Inferior parietal cortex (tissue), 1 donor: Measurements from ENCODE around the gene SLC13A3.
A peak's percentile ranks its signal among the peaks of the same experiment; 100 is the strongest.

Experiments
- DNase-seq: peaks from one replicate; pipeline ENCODE4 v3.0.0-alpha.2; 2016; ENCODE audit errors: extremely low spot score

The SLC13A3 gene

GRCh38 chr20:46652699-46653098 lies 1.4 kb upstream of the SLC13A3 start:
- no peak for DNase-seq

GRCh38 chr20:46650575-46651090 lies 626 bp downstream of the SLC13A3 start:
- DNase-seq = no peak

- DNase-seq = no peak
These were observed 1.2 kb downstream of the SLC13A3 start for GRCh38 chr20:46649965-46650542.

GRCh38 chr20:46649650-46649949 lies 1.7 kb downstream of the SLC13A3 start:
- no peak for DNase-seq

- DNase-seq = peak; percentile 32
These were observed 2.2 kb downstream of the SLC13A3 start for GRCh38 chr20:46648903-46649649.

- peak; percentile 33 for DNase-seq
These were observed 3.8 kb downstream of the SLC13A3 start for GRCh38 chr20:46647469-46647868.

- DNase-seq = no peak
These were observed 4.4 kb downstream of the SLC13A3 start for GRCh38 chr20:46646659-46647380.

GRCh38 chr20:46646122-46646521 lies 5.1 kb downstream of the SLC13A3 start:
- no peak for DNase-seq

- no peak for DNase-seq
These were observed 6.5 kb downstream of the SLC13A3 start for GRCh38 chr20:46644733-46645132.

- no peak for DNase-seq
These were observed 7.1 kb downstream of the SLC13A3 start for GRCh38 chr20:46644160-46644559.

- no peak for DNase-seq
These were observed 8.3 kb downstream of the SLC13A3 start for GRCh38 chr20:46642969-46643343.

- no peak for DNase-seq
These were observed 8.8 kb downstream of the SLC13A3 start for GRCh38 chr20:46642265-46642968.

- no peak for DNase-seq
These were observed 9.8 kb downstream of the SLC13A3 start for GRCh38 chr20:46641424-46641823.

GRCh38 chr20:46640536-46641311 lies 10.5 kb downstream of the SLC13A3 start:
- DNase-seq = no peak

- DNase-seq = no peak
These were observed 11.2 kb downstream of the SLC13A3 start for GRCh38 chr20:46640044-46640443.

- DNase-seq = no peak
These were observed 11.7 kb downstream of the SLC13A3 start for GRCh38 chr20:46639587-46639986.

GRCh38 chr20:46638898-46639274 lies 12.4 kb downstream of the SLC13A3 start:
- no peak for DNase-seq

- no peak for DNase-seq
These were observed 12.9 kb downstream of the SLC13A3 start for GRCh38 chr20:46638134-46638897.

GRCh38 chr20:46637427-46638133 lies 13.7 kb downstream of the SLC13A3 start:
- no peak for DNase-seq

GRCh38 chr20:46637020-46637419 lies 14.2 kb downstream of the SLC13A3 start:
- no peak for DNase-seq
